GM23338 (cell line): ENCODE measurements around the gene KIAA1755. TPM values are rescaled to one million over a fixed set of nuclear protein-coding genes. Genes with fewer than 3 reads are reported as not detected.

Source experiments
- ATAC-seq: fragments of 200-7000 bp; cut with Tn5 transposase; 3 replicates; pipeline ENCODE4 v1.9.1; 2020
- DNase-seq: peaks from one replicate; pipeline ENCODE4 v3.0.0-alpha.2; 2015; ENCODE audit warnings: low spot score
- H2AFZ ChIP-seq: fragments of 200-600 bp; sonication (generic); 2 replicates; pipeline ENCODE4 v1.8.0; 2016; ENCODE audit warnings: antibody characterized with exemption, mild to moderate bottlenecking, moderate library complexity
- H3F3A ChIP-seq: fragments of 200-600 bp; sonication (generic); replicated peaks from 2 replicates; pipeline ENCODE4 v1.8.0; 2017; ENCODE audit warnings: antibody characterized with exemption, mixed run types, low read depth
- H3K27ac ChIP-seq: fragments of 200-600 bp; sonication (generic); 2 replicates; pipeline ENCODE4 v1.6.1; 2016; ENCODE audit warnings: low read depth
- H3K27me3 ChIP-seq: fragments of 200-600 bp; sonication (generic); 2 replicates; pipeline ENCODE4 v1.8.0; 2016; ENCODE audit warnings: mild to moderate bottlenecking, mixed run types, moderate library complexity; ENCODE audit not compliant: insufficient read depth
- H3K36me3 ChIP-seq: fragments of 200-600 bp; sonication (generic); 2 replicates; pipeline ENCODE4 v1.8.0; 2016; ENCODE audit warnings: mild to moderate bottlenecking; ENCODE audit not compliant: insufficient read depth
- H3K4me1 ChIP-seq: fragments of 200-600 bp; sonication (generic); 2 replicates; pipeline ENCODE4 v1.8.0; 2016; ENCODE audit warnings: mild to moderate bottlenecking, moderate library complexity; ENCODE audit not compliant: insufficient read depth
- H3K4me2 ChIP-seq: fragments of 200-600 bp; sonication (generic); 2 replicates; pipeline ENCODE4 v1.7.1; 2017; ENCODE audit warnings: mixed run types
- H3K4me3 ChIP-seq: fragments of 200-600 bp; sonication (generic); 2 replicates; pipeline ENCODE4 v1.6.1; 2016; ENCODE audit warnings: mixed run types
- H3K79me2 ChIP-seq: fragments of 200-600 bp; sonication (generic); replicated peaks from 2 replicates; pipeline ENCODE4 v1.8.0; 2017; ENCODE audit warnings: mild to moderate bottlenecking; ENCODE audit not compliant: insufficient read depth
- H3K9me2 ChIP-seq: fragments of 200-600 bp; sonication (generic); 2 replicates; pipeline ENCODE4 v1.8.0; 2017; ENCODE audit not compliant: insufficient read depth
- H4K20me1 ChIP-seq: fragments of 200-600 bp; sonication (generic); replicated peaks from 2 replicates; pipeline ENCODE4 v1.8.0; 2017; ENCODE audit warnings: mild to moderate bottlenecking; ENCODE audit not compliant: insufficient read depth
- H3K27ac Mint-ChIP-seq: 2 replicates; pipeline ENCODE4 v1.8.0; 2020; ENCODE audit warnings: inconsistent platforms, mild to moderate bottlenecking, moderate library complexity, mixed read lengths
- H3K27me3 Mint-ChIP-seq: 3 replicates; pipeline ENCODE4 v1.8.0; 2022; ENCODE audit warnings: low read depth, mild to moderate bottlenecking, moderate library complexity, mixed read lengths, inconsistent platforms; ENCODE audit not compliant: insufficient read depth, poor library complexity
- H3K36me3 Mint-ChIP-seq: 3 replicates; pipeline ENCODE4 v1.8.0; 2021; ENCODE audit warnings: low read depth, mild to moderate bottlenecking, inconsistent platforms, moderate library complexity, mixed read lengths
- H3K4me1 Mint-ChIP-seq: 3 replicates; pipeline ENCODE4 v1.8.0; 2020; ENCODE audit warnings: mild to moderate bottlenecking, inconsistent platforms, mixed read lengths
- H3K4me3 Mint-ChIP-seq: 3 replicates; pipeline ENCODE4 v1.8.0; 2021; ENCODE audit warnings: moderate library complexity, mild to moderate bottlenecking, inconsistent platforms, mixed read lengths
- H3K9me3 Mint-ChIP-seq: 3 replicates; pipeline ENCODE4 v1.8.0; 2020; ENCODE audit warnings: moderate library complexity, mild to moderate bottlenecking, inconsistent platforms, mixed read lengths
- CREB1 ChIP-seq: fragments of 250-450 bp; sonication (Bioruptor Pico); IDR thresholded peaks from 2 replicates; pipeline ENCODE4 v1.5.0; 2020; ENCODE audit warnings: low read depth, mild to moderate bottlenecking, moderate library complexity
- EZH2 ChIP-seq: fragments of 200-600 bp; sonication (generic); IDR thresholded peaks from one replicate; pipeline ENCODE4 v1.8.0; 2017; ENCODE audit warnings: antibody characterized with exemption, mild to moderate bottlenecking, low read depth; ENCODE audit not compliant: unreplicated experiment
- EZH2phosphoT487 ChIP-seq: fragments of 200-600 bp; sonication (generic); IDR thresholded peaks from one replicate; pipeline ENCODE4 v1.8.1; 2018; ENCODE audit warnings: antibody characterized with exemption; ENCODE audit not compliant: unreplicated experiment
- NANOG ChIP-seq: IDR thresholded peaks from 2 replicates; pipeline ENCODE4 v1.6.1; 2016; ENCODE audit warnings: antibody characterized with exemption, borderline replicate concordance
- POLR2AphosphoS5 ChIP-seq: IDR thresholded peaks from 2 replicates; pipeline ENCODE4 v1.6.1; 2016; ENCODE audit warnings: antibody characterized with exemption, low read depth
- STAT1 ChIP-seq: IDR thresholded peaks from one replicate; pipeline ENCODE4 v1.6.1; 2016; ENCODE audit warnings: antibody characterized with exemption; ENCODE audit not compliant: unreplicated experiment
- ZNF114 ChIP-seq: fragments of 250-450 bp; sonication (Bioruptor Pico); IDR thresholded peaks from 2 replicates; pipeline ENCODE4 v1.5.0; 2020; ENCODE audit warnings: mild to moderate bottlenecking, moderate library complexity
- ZNF331 ChIP-seq: fragments of 250-450 bp; sonication (Bioruptor Pico); IDR thresholded peaks from 2 replicates; pipeline ENCODE4 v1.5.0; 2020; ENCODE audit warnings: low read depth, mild to moderate bottlenecking, moderate library complexity
- polyA plus RNA-seq: library from polyadenylated mRNA; unstranded; fragments of >200 nt; fragmentation: Nextera tagmentation; extraction: Ambion mirVana; gene quantifications from 2 replicates; pipeline ENCODE4 v1.2.1, GENCODE V29; 2016
- total RNA-seq: library from RNA; depleted of rRNA; stranded (reverse); fragments of >200 nt; shearing (Covaris generic); gene quantifications from 2 replicates; pipeline ENCODE4 v1.2.3, GENCODE V29; 2014
- TF ChIP-seq, protein P1 (sequence below): IDR thresholded peaks from one replicate; pipeline ENCODE4 v1.6.1; 2018; ENCODE audit warnings: antibody characterized with exemption; ENCODE audit not compliant: unreplicated experiment
- TF ChIP-seq, protein P2 (sequence below): IDR thresholded peaks from 2 replicates; pipeline ENCODE4 v1.6.1; 2016; ENCODE audit warnings: antibody characterized with exemption
- TF ChIP-seq, protein P3 (sequence below): fragments of 250-450 bp; sonication (Bioruptor Pico); IDR thresholded peaks from 2 replicates; pipeline ENCODE4 v1.5.0; 2020; ENCODE audit warnings: mild to moderate bottlenecking, moderate library complexity

The KIAA1755 gene
- total and polyA plus RNA-seq, 2 experiments from 2014 or later, result 0.28 TPM; not detected in 1

DNA sequence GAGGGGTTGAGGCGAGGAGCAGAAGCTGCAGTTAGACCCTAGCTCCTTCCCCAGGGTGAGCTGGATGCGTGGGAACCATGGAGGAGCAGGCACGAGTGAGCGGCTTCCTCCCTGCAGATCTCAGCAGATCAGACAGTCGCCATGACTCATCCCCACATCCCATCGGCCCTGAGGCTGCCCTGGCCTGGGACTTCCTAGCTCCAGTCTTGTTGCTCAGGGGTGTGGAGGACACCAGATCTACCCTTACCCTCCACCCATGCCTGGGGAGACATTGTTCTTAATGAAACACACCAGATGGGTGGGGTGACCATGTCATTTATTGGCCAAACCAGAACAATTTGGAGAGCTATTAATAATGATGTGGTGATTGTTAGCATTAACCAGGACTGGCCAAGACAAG is 59.2 kb downstream of the KIAA1755 start:
- no peak for DNase-seq
- no peak for TF ChIP-seq ZNF331
- TF ChIP-seq, protein P1, sequence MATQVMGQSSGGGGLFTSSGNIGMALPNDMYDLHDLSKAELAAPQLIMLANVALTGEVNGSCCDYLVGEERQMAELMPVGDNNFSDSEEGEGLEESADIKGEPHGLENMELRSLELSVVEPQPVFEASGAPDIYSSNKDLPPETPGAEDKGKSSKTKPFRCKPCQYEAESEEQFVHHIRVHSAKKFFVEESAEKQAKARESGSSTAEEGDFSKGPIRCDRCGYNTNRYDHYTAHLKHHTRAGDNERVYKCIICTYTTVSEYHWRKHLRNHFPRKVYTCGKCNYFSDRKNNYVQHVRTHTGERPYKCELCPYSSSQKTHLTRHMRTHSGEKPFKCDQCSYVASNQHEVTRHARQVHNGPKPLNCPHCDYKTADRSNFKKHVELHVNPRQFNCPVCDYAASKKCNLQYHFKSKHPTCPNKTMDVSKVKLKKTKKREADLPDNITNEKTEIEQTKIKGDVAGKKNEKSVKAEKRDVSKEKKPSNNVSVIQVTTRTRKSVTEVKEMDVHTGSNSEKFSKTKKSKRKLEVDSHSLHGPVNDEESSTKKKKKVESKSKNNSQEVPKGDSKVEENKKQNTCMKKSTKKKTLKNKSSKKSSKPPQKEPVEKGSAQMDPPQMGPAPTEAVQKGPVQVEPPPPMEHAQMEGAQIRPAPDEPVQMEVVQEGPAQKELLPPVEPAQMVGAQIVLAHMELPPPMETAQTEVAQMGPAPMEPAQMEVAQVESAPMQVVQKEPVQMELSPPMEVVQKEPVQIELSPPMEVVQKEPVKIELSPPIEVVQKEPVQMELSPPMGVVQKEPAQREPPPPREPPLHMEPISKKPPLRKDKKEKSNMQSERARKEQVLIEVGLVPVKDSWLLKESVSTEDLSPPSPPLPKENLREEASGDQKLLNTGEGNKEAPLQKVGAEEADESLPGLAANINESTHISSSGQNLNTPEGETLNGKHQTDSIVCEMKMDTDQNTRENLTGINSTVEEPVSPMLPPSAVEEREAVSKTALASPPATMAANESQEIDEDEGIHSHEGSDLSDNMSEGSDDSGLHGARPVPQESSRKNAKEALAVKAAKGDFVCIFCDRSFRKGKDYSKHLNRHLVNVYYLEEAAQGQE, result no peak
- TF ChIP-seq EZH2, result no peak
- no peak for TF ChIP-seq EZH2phosphoT487
- TF ChIP-seq CREB1 (CRISPR knock-in tag), result no peak
- TF ChIP-seq STAT1, result no peak
- TF ChIP-seq, protein P2, sequence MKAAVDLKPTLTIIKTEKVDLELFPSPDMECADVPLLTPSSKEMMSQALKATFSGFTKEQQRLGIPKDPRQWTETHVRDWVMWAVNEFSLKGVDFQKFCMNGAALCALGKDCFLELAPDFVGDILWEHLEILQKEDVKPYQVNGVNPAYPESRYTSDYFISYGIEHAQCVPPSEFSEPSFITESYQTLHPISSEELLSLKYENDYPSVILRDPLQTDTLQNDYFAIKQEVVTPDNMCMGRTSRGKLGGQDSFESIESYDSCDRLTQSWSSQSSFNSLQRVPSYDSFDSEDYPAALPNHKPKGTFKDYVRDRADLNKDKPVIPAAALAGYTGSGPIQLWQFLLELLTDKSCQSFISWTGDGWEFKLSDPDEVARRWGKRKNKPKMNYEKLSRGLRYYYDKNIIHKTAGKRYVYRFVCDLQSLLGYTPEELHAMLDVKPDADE, result no peak
- TF ChIP-seq, protein P3, sequence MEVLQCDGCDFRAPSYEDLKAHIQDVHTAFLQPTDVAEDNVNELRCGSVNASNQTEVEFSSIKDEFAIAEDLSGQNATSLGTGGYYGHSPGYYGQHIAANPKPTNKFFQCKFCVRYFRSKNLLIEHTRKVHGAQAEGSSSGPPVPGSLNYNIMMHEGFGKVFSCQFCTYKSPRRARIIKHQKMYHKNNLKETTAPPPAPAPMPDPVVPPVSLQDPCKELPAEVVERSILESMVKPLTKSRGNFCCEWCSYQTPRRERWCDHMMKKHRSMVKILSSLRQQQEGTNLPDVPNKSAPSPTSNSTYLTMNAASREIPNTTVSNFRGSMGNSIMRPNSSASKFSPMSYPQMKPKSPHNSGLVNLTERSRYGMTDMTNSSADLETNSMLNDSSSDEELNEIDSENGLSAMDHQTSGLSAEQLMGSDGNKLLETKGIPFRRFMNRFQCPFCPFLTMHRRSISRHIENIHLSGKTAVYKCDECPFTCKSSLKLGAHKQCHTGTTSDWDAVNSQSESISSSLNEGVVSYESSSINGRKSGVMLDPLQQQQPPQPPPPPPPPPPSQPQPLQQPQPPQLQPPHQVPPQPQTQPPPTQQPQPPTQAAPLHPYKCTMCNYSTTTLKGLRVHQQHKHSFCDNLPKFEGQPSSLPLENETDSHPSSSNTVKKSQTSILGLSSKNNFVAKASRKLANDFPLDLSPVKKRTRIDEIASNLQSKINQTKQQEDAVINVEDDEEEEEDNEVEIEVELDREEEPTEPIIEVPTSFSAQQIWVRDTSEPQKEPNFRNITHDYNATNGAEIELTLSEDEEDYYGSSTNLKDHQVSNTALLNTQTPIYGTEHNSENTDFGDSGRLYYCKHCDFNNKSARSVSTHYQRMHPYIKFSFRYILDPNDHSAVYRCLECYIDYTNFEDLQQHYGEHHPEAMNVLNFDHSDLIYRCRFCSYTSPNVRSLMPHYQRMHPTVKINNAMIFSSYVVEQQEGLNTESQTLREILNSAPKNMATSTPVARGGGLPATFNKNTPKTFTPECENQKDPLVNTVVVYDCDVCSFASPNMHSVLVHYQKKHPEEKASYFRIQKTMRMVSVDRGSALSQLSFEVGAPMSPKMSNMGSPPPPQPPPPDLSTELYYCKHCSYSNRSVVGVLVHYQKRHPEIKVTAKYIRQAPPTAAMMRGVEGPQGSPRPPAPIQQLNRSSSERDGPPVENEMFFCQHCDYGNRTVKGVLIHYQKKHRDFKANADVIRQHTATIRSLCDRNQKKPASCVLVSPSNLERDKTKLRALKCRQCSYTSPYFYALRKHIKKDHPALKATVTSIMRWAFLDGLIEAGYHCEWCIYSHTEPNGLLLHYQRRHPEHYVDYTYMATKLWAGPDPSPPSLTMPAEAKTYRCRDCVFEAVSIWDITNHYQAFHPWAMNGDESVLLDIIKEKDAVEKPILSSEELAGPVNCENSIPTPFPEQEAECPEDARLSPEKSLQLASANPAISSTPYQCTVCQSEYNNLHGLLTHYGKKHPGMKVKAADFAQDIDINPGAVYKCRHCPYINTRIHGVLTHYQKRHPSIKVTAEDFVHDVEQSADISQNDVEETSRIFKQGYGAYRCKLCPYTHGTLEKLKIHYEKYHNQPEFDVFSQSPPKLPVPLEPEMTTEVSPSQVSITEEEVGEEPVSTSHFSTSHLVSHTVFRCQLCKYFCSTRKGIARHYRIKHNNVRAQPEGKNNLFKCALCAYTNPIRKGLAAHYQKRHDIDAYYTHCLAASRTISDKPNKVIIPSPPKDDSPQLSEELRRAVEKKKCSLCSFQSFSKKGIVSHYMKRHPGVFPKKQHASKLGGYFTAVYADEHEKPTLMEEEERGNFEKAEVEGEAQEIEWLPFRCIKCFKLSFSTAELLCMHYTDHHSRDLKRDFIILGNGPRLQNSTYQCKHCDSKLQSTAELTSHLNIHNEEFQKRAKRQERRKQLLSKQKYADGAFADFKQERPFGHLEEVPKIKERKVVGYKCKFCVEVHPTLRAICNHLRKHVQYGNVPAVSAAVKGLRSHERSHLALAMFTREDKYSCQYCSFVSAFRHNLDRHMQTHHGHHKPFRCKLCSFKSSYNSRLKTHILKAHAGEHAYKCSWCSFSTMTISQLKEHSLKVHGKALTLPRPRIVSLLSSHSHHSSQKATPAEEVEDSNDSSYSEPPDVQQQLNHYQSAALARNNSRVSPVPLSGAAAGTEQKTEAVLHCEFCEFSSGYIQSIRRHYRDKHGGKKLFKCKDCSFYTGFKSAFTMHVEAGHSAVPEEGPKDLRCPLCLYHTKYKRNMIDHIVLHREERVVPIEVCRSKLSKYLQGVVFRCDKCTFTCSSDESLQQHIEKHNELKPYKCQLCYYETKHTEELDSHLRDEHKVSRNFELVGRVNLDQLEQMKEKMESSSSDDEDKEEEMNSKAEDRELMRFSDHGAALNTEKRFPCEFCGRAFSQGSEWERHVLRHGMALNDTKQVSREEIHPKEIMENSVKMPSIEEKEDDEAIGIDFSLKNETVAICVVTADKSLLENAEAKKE (CRISPR knock-in tag), result no peak
- TF ChIP-seq ZNF114 (CRISPR knock-in tag), result no peak
- TF ChIP-seq NANOG, result no peak
- no peak for TF ChIP-seq POLR2AphosphoS5
- peaks cover 3% of the 10 kb centered on the region for H3K27me3 Mint-ChIP-seq

More for the DNA sequence above, 59.2 kb downstream of the KIAA1755 start:
- Mint-ChIP-seq H3K4me3 (no peak overlapping the region), H3K27ac (no peak overlapping the region), H3K36me3 (no peaks in the 10 kb centered on the region), H3K4me1 (0 out of 3 replicates have a peak, but pooled peaks cover 4% of the 10 kb centered on the region), H3K9me3 (peaks cover 2% of the 10 kb centered on the region; the same call in 1 of the 3 replicates)
- H3K79me2 ChIP-seq, result no peaks in the 10 kb centered on the region
- no peaks in the 10 kb centered on the region for H3K36me3 ChIP-seq
- no peaks in the 10 kb centered on the region for H3K9me2 ChIP-seq
- H4K20me1 ChIP-seq, result no peaks in the 10 kb centered on the region
- no peaks in the 10 kb centered on the region for H3K27me3 ChIP-seq
- H3K4me2 ChIP-seq, result no peak overlapping the region
- no peaks in the 10 kb centered on the region for H3F3A ChIP-seq
- peaks cover 4% of the 10 kb centered on the region for H3K4me1 ChIP-seq
- no peak for ATAC-seq
- H3K27ac ChIP-seq, result no peak overlapping the region
- H3K4me3 ChIP-seq, result no peak overlapping the region
- no peak overlapping the region for H2AFZ ChIP-seq
